Lung (tissue), 12 donors: ENCODE results near the gene PLEKHM3. TPM values are rescaled to one million over a fixed set of nuclear protein-coding genes. Genes with fewer than 3 reads are reported as not detected.

Source experiments
- ATAC-seq: fragments of 200-7000 bp; cut with Tn5 transposase; one replicate; pipeline ENCODE4 v1.9.1; 2020; ENCODE audit warnings: moderate number of reproducible peaks; ENCODE audit not compliant: insufficient read depth, low FRiP score
- DNase-seq, 3 donors: peaks; one replicate each; pipeline ENCODE4 v3.0.0-alpha.2; 2013 to 2017
- H3K27ac ChIP-seq, 2 donors: one replicate each; pipeline ENCODE4 v1.5.1; 2013; ENCODE audit warnings: mild to moderate bottlenecking in 2 of 2, moderate library complexity in 2 of 2, control low read depth in 1 of 2, inconsistent platforms in 1 of 2, low read depth in 1 of 2, low read length in 1 of 2
- H3K27me3 ChIP-seq, 3 donors: one replicate each; pipeline ENCODE4 v1.5.1; 2013; ENCODE audit warnings: low read length in 2 of 3; ENCODE audit not compliant: control insufficient read depth in 3 of 3, insufficient read depth in 3 of 3
- H3K36me3 ChIP-seq, 4 donors: one replicate each; pipeline ENCODE4 v1.5.1; 2013; ENCODE audit warnings: low read length in 4 of 4, mild to moderate bottlenecking in 1 of 4, moderate library complexity in 1 of 4; ENCODE audit not compliant: control insufficient read depth in 4 of 4, insufficient read depth in 4 of 4
- H3K4me1 ChIP-seq, 5 donors: one replicate each; pipeline ENCODE4 v1.5.1; 2013; ENCODE audit warnings: low read length in 5 of 5, mild to moderate bottlenecking in 2 of 5, moderate library complexity in 1 of 5; ENCODE audit not compliant: control insufficient read depth in 5 of 5, insufficient read depth in 5 of 5
- H3K4me3 ChIP-seq: one replicate; pipeline ENCODE4 v1.5.1; 2013; ENCODE audit warnings: mild to moderate bottlenecking, control low read depth, moderate library complexity
- H3K9ac ChIP-seq, 2 donors: one replicate each; pipeline ENCODE4 v1.5.1; 2013; ENCODE audit warnings: low read length in 2 of 2, control low read depth in 1 of 2; ENCODE audit not compliant: insufficient read depth in 1 of 2
- H3K9me3 ChIP-seq, 4 donors: one replicate each; pipeline ENCODE4 v1.5.1; 2013; ENCODE audit warnings: low read length in 3 of 4, mild to moderate bottlenecking in 1 of 4, moderate library complexity in 1 of 4; ENCODE audit not compliant: control insufficient read depth in 4 of 4, insufficient read depth in 3 of 4
- WGBS, 2 donors: extraction: QIAGEN DNeasy Blood & Tissue Kit; methylation state at CpG; one replicate each; pipeline ENCODE4 v1.1.7; 2013; 5-methylcytosine and 5-hydroxymethylcytosine counted together
- polyA plus RNA-seq, 2 donors: library from polyadenylated mRNA; stranded (reverse); fragments of 200-250 nt; gene quantifications; one replicate each; pipeline ENCODE4 v1.2.1, GENCODE V29; 2013
- total RNA-seq, 2 donors: library from RNA; depleted of rRNA in 1 of 2; stranded (reverse); fragments of >200 nt in 1 of 2; gene quantifications; one replicate each; pipeline ENCODE4 v1.2.1, GENCODE V29; 2014 to 2021
- TF ChIP-seq, protein P1 (sequence below): IDR thresholded peaks from 2 replicates; pipeline ENCODE4 v1.5.1; 2012; ENCODE audit warnings: mild to moderate bottlenecking; ENCODE audit errors: control extremely low read depth, extremely low read depth
- donor health status: control.
- donor health status: control.
- donor health status: Bipolar disorder and iron deficiency.
- donor health status: healthy.
- donor health status: DM: yes; HTN: yes; CAD: no.

PLEKHM3 gene
- total and polyA plus RNA-seq, 4 donors, result 5.6 to 32.9 (median 12.4) TPM

DNA sequence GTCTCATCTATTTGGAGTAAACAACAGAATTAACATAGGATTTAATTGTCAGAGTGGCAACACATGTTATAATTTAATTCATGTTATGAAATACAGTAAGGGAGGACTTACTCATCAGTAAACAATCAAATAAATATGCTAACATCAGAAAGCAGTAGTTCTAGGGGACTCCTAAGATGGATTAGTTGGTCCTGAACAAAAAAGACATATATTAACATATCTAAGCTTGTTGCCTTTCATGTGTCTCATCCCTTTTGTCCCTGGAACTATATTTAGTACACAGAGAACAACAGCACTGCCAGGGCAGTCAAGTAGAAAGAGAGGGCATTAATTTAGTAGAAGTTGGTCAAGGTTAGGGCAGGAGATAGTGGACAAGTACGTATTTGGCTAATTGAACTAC lies 137.8 kb downstream of the PLEKHM3 start:
- WGBS, 2 donors, result 94 to 100% methylated on average over 1 of the region's 1 CpG
- no peaks in the 10 kb centered on the region for H3K27me3 ChIP-seq
- TF ChIP-seq, protein P1, sequence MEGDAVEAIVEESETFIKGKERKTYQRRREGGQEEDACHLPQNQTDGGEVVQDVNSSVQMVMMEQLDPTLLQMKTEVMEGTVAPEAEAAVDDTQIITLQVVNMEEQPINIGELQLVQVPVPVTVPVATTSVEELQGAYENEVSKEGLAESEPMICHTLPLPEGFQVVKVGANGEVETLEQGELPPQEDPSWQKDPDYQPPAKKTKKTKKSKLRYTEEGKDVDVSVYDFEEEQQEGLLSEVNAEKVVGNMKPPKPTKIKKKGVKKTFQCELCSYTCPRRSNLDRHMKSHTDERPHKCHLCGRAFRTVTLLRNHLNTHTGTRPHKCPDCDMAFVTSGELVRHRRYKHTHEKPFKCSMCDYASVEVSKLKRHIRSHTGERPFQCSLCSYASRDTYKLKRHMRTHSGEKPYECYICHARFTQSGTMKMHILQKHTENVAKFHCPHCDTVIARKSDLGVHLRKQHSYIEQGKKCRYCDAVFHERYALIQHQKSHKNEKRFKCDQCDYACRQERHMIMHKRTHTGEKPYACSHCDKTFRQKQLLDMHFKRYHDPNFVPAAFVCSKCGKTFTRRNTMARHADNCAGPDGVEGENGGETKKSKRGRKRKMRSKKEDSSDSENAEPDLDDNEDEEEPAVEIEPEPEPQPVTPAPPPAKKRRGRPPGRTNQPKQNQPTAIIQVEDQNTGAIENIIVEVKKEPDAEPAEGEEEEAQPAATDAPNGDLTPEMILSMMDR, result no peak
- peaks cover 0 to 1% (median 0%) of the 10 kb centered on the region in 4 donors for H3K36me3 ChIP-seq
- peak overlapping the region in 1 of 2 donors; percentile 0 for H3K27ac ChIP-seq
- no peak overlapping the region for H3K4me3 ChIP-seq
- H3K4me1 ChIP-seq, result peaks cover 0 to 3% (median 3%) of the 10 kb centered on the region in 5 donors
- no peak for DNase-seq
- no peaks in the 10 kb centered on the region for H3K9me3 ChIP-seq
- H3K9ac ChIP-seq, result no peak overlapping the region
- ATAC-seq, result no peak

DNA sequence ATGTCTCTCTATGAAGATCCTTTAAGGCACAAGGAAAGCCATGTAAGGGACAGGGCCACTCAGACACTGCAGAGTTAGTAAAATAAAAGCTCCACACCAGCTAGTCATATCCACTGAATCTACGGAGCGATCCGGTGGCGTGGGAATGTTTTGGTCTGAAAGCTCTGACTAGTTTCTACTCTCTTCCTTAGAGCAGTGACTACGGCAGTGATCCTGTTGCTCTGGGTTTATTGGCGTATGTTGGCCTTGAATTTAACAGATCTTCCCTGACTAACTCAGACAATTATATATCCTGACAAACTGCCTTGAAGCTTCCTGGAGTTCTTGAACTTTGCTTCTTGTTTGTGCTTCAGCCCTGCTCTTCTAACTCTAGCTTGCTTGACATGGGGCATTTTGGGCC lies 140.3 kb downstream of the PLEKHM3 start:
- no peak for DNase-seq
- ATAC-seq, result no peak
- peaks cover 0 to 1% (median 0%) of the 10 kb centered on the region in 4 donors for H3K36me3 ChIP-seq
- TF ChIP-seq, protein P1, result no peak
- peaks cover 0 to 3% (median 0%) of the 10 kb centered on the region in 5 donors for H3K4me1 ChIP-seq
- H3K27ac ChIP-seq, result no peak overlapping the region
- no peak overlapping the region for H3K9ac ChIP-seq
- H3K4me3 ChIP-seq, result no peak overlapping the region
- no peaks in the 10 kb centered on the region for H3K27me3 ChIP-seq
- no peaks in the 10 kb centered on the region for H3K9me3 ChIP-seq
- 97 to 98% methylated on average over 6 of the region's 6 CpGs for WGBS, 2 donors

DNA sequence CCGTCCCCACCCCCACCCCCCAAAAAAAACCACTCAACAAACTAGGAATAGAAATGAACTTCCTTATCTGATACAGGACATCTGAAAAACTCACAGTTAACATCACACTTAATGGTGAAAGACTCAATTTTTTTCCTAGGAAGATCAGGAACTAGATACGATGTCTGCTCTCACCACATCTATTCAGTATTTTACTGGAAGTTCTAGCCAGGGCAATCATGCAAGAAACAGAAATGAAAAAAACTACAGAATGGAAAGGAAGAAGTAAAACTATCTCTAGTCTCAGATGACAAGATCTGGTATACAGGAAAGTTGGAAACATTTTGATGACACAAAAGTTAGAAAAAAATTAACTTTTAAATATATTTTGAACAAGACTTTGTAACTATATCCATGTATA lies 141.2 kb downstream of the PLEKHM3 start:
- H3K27me3 ChIP-seq, result no peaks in the 10 kb centered on the region
- no peaks in the 10 kb centered on the region for H3K9me3 ChIP-seq
- TF ChIP-seq, protein P1, result no peak
- no peak overlapping the region for H3K4me3 ChIP-seq
- WGBS, 2 donors, result 46 to 73% methylated on average over 2 of the region's 2 CpGs
- ATAC-seq, result no peak
- no peak overlapping the region for H3K9ac ChIP-seq
- no peak for DNase-seq
- H3K36me3 ChIP-seq, result peaks cover 0 to 1% (median 0%) of the 10 kb centered on the region in 4 donors
- H3K4me1 ChIP-seq, result peaks cover 0 to 3% (median 0%) of the 10 kb centered on the region in 5 donors
- no peak overlapping the region for H3K27ac ChIP-seq
